Hepatocyte (in vitro differentiated cells): Measurements from ENCODE around the gene GAS2. TPM values are rescaled to one million over a fixed set of nuclear protein-coding genes. Genes with fewer than 3 reads are reported as not detected.

Experiments used
- DNase-seq: peaks from one replicate; pipeline ENCODE4 v3.0.0-alpha.2; 2016; ENCODE audit warnings: low spot score
- H2AFZ ChIP-seq: fragments of 200-600 bp; sonication (generic); 2 replicates; pipeline ENCODE4 v1.6.0; 2016; ENCODE audit warnings: antibody characterized with exemption, mild to moderate bottlenecking
- H3K27ac ChIP-seq: fragments of 200-600 bp; sonication (generic); 2 replicates; pipeline ENCODE4 v1.5.1; 2016; ENCODE audit warnings: mild to moderate bottlenecking
- H3K27me3 ChIP-seq: fragments of 200-600 bp; sonication (generic); 2 replicates; pipeline ENCODE4 v1.6.1; 2016
- H3K36me3 ChIP-seq: fragments of 200-600 bp; sonication (generic); replicated peaks from 2 replicates; pipeline ENCODE4 v1.5.1; 2016; ENCODE audit warnings: low read depth; ENCODE audit not compliant: insufficient read depth
- H3K4me1 ChIP-seq: fragments of 200-600 bp; sonication (generic); 2 replicates; pipeline ENCODE4 v1.5.1; 2016; ENCODE audit warnings: mild to moderate bottlenecking, moderate library complexity; ENCODE audit not compliant: insufficient read depth
- H3K4me2 ChIP-seq: fragments of 200-600 bp; sonication (generic); 2 replicates; pipeline ENCODE4 v1.6.0; 2016
- H3K4me3 ChIP-seq: fragments of 200-600 bp; sonication (generic); 2 replicates; pipeline ENCODE4 v1.5.1; 2016; ENCODE audit warnings: mild to moderate bottlenecking
- H3K79me2 ChIP-seq: fragments of 200-600 bp; sonication (generic); 2 replicates; pipeline ENCODE4 v1.6.0; 2017; ENCODE audit warnings: mild to moderate bottlenecking
- H3K9me2 ChIP-seq: fragments of 200-600 bp; sonication (generic); replicated peaks from 2 replicates; pipeline ENCODE4 v1.6.0; 2017; ENCODE audit warnings: mild to moderate bottlenecking; ENCODE audit not compliant: insufficient read depth
- H3K9me3 ChIP-seq: fragments of 200-600 bp; sonication (generic); 2 replicates; pipeline ENCODE4 v1.5.1; 2016; ENCODE audit warnings: low read depth, mild to moderate bottlenecking
- H4K20me1 ChIP-seq: fragments of 200-600 bp; sonication (generic); 2 replicates; pipeline ENCODE4 v1.6.0; 2016; ENCODE audit warnings: mild to moderate bottlenecking; ENCODE audit not compliant: insufficient read depth, poor library complexity, severe bottlenecking
- CTCF ChIP-seq: fragments of 200-600 bp; sonication (generic); IDR thresholded peaks from 2 replicates; pipeline ENCODE4 v1.5.1; 2016; ENCODE audit warnings: antibody characterized with exemption, mild to moderate bottlenecking; ENCODE audit not compliant: poor library complexity
- EZH2 ChIP-seq: fragments of 200-600 bp; sonication (generic); IDR thresholded peaks from 2 replicates; pipeline ENCODE4 v1.6.1; 2016; ENCODE audit warnings: antibody characterized with exemption, mild to moderate bottlenecking, borderline replicate concordance
- EZH2phosphoT487 ChIP-seq: fragments of 200-600 bp; sonication (generic); IDR thresholded peaks from one replicate; pipeline ENCODE4 v1.6.1; 2018; ENCODE audit warnings: antibody characterized with exemption, mild to moderate bottlenecking, low read depth, moderate library complexity; ENCODE audit not compliant: unreplicated experiment, severe bottlenecking
- WGBS: methylation state at CpG from one replicate; pipeline ENCODE4 v1.1.6; 2016; ENCODE audit warnings: low lambda C conversion rate; ENCODE audit errors: missing lambda C conversion rate; 5-methylcytosine and 5-hydroxymethylcytosine counted together
- polyA plus RNA-seq: library from polyadenylated mRNA; unstranded; fragments of >200 nt; fragmentation: Nextera tagmentation; extraction: Ambion mirVana; gene quantifications from 2 replicates; pipeline ENCODE4 v1.2.1, GENCODE V29; 2016
- total RNA-seq: library from RNA; depleted of rRNA; stranded (reverse); fragments of >200 nt; gene quantifications from 2 replicates; pipeline ENCODE4 v1.2.3, GENCODE V29; 2014

Gene GAS2
- total and polyA plus RNA-seq, 2 experiments from 2014 or later = 13.3 to 37.0 TPM

- no peaks in the 10 kb centered on the region for H3K27me3 ChIP-seq
- H3K4me2 ChIP-seq = no peak overlapping the region
- peaks cover 14% of the 10 kb centered on the region for H3K4me1 ChIP-seq
- no peak for DNase-seq
- H2AFZ ChIP-seq = no peak overlapping the region
- no peaks in the 10 kb centered on the region for H3K9me2 ChIP-seq
- no peaks in the 10 kb centered on the region for H3K79me2 ChIP-seq
- H3K36me3 ChIP-seq = no peaks in the 10 kb centered on the region
- peak overlapping the region; percentile 89 for H3K27ac ChIP-seq
- no peak overlapping the region for H3K4me3 ChIP-seq
- no peaks in the 10 kb centered on the region for H4K20me1 ChIP-seq
- H3K9me3 ChIP-seq = no peaks in the 10 kb centered on the region
- TF ChIP-seq EZH2phosphoT487 (no peak), EZH2 (no peak), CTCF (no peak)
Measured at GRCh38 chr11:22702031-22702430, 35.6 kb downstream of the GAS2 start.

GRCh38 chr11:22703040-22703439, 36.6 kb downstream of the GAS2 start:
- Histone ChIP-seq H3K9me2 (no peaks in the 10 kb centered on the region), H3K9me3 (no peaks in the 10 kb centered on the region), H3K4me2 (peak overlapping the region; percentile 45), H3K27me3 (no peaks in the 10 kb centered on the region), H3K4me1 (peaks cover 14% of the 10 kb centered on the region), H3K27ac (peak overlapping the region; percentile 89), H2AFZ (no peak overlapping the region), H3K36me3 (no peaks in the 10 kb centered on the region), H4K20me1 (no peaks in the 10 kb centered on the region), H3K79me2 (no peaks in the 10 kb centered on the region), H3K4me3 (no peak overlapping the region)
- WGBS = 13% methylated on average over 3 of the region's 3 CpGs
- TF ChIP-seq CTCF = no peak
- TF ChIP-seq EZH2 = no peak
- TF ChIP-seq EZH2phosphoT487 = no peak
- peak; percentile 90 for DNase-seq

GRCh38 chr11:22703591-22703990, 37.2 kb downstream of the GAS2 start:
- Histone ChIP-seq H3K4me1 (peaks cover 14% of the 10 kb centered on the region), H3K4me3 (no peak overlapping the region), H3K27me3 (no peaks in the 10 kb centered on the region), H3K27ac (peak overlapping the region; percentile 89), H3K9me3 (no peaks in the 10 kb centered on the region), H3K79me2 (no peaks in the 10 kb centered on the region), H3K4me2 (peak overlapping the region; percentile 45), H3K36me3 (no peaks in the 10 kb centered on the region), H2AFZ (peak overlapping the region; percentile 5), H4K20me1 (no peaks in the 10 kb centered on the region), H3K9me2 (no peaks in the 10 kb centered on the region)
- TF ChIP-seq EZH2 (no peak), CTCF (no peak), EZH2phosphoT487 (no peak)
- DNase-seq = peak; percentile 27
- WGBS = 30% methylated on average over 2 of the region's 2 CpGs

- H3K27ac ChIP-seq = peak overlapping the region; percentile 22
- H3K4me1 ChIP-seq = peaks cover 13% of the 10 kb centered on the region
- no peaks in the 10 kb centered on the region for H3K9me3 ChIP-seq
- H3K36me3 ChIP-seq = no peaks in the 10 kb centered on the region
- H4K20me1 ChIP-seq = no peaks in the 10 kb centered on the region
- no peaks in the 10 kb centered on the region for H3K9me2 ChIP-seq
- no peak overlapping the region for H3K4me3 ChIP-seq
- TF ChIP-seq EZH2phosphoT487 = no peak
- TF ChIP-seq CTCF = no peak
- TF ChIP-seq EZH2 = no peak
- no peak for DNase-seq
- H2AFZ ChIP-seq = no peak overlapping the region
- H3K4me2 ChIP-seq = no peak overlapping the region
- no peaks in the 10 kb centered on the region for H3K27me3 ChIP-seq
- no peaks in the 10 kb centered on the region for H3K79me2 ChIP-seq
- WGBS = 70% methylated on average over 3 of the region's 3 CpGs
Measured at GRCh38 chr11:22707119-22707899, 40.9 kb downstream of the GAS2 start.
